Measurements from ENCODE around the gene SFMBT2. TPM values are rescaled to one million over a fixed set of nuclear protein-coding genes. Genes with fewer than 3 reads are reported as not detected.

SFMBT2 gene
- total RNA-seq, 1 experiment from 2014 or later = 7.4 TPM

DNA sequence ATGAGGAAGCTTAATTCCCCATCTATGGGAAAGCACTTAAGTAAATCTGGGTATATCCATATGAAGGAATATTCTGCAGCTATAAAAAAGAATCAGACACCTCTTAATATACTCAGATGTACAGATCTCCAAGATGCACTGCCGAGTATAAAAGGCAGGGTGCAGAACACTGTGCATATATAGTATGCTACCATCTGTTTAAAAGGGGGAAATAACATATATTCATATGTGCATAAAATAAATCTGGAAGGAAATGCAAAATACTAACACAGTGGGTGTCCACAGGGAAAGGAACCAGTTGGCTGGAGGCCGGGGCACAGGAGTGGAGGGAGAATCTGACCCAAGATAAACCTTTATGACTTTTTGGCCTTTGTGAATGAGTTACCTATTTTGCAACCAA is 201.4 kb downstream of the SFMBT2 start:
- no TSS peak for BruUV-seq (replicated peaks)
- Mint-ChIP-seq H3K4me3 (ENCODE audit: unreplicated experiment) (no peak overlapping the region), H3K36me3 (ENCODE audit: insufficient read depth, unreplicated experiment) (peaks cover 7% of the 10 kb centered on the region), H3K27me3 (ENCODE audit: insufficient read depth, unreplicated experiment) (no peaks in the 10 kb centered on the region), H3K4me1 (ENCODE audit: insufficient read depth, unreplicated experiment) (no peaks in the 10 kb centered on the region), H3K27ac (ENCODE audit: low read depth, unreplicated experiment) (no peak overlapping the region), H3K9me3 (ENCODE audit: unreplicated experiment) (no peaks in the 10 kb centered on the region)
- TF ChIP-seq, protein P1, sequence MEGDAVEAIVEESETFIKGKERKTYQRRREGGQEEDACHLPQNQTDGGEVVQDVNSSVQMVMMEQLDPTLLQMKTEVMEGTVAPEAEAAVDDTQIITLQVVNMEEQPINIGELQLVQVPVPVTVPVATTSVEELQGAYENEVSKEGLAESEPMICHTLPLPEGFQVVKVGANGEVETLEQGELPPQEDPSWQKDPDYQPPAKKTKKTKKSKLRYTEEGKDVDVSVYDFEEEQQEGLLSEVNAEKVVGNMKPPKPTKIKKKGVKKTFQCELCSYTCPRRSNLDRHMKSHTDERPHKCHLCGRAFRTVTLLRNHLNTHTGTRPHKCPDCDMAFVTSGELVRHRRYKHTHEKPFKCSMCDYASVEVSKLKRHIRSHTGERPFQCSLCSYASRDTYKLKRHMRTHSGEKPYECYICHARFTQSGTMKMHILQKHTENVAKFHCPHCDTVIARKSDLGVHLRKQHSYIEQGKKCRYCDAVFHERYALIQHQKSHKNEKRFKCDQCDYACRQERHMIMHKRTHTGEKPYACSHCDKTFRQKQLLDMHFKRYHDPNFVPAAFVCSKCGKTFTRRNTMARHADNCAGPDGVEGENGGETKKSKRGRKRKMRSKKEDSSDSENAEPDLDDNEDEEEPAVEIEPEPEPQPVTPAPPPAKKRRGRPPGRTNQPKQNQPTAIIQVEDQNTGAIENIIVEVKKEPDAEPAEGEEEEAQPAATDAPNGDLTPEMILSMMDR (IDR thresholded peaks at IDR 0.05; ENCODE audit: unreplicated experiment) = no peak
- no peak for DNase-seq (ENCODE audit: unreplicated experiment)
- ChIA-PET CTCF (no interaction called here), POLR2A (no interaction called here)
- intact Hi-C loops (cut with micrococcal nuclease) = no loop called here

DNA sequence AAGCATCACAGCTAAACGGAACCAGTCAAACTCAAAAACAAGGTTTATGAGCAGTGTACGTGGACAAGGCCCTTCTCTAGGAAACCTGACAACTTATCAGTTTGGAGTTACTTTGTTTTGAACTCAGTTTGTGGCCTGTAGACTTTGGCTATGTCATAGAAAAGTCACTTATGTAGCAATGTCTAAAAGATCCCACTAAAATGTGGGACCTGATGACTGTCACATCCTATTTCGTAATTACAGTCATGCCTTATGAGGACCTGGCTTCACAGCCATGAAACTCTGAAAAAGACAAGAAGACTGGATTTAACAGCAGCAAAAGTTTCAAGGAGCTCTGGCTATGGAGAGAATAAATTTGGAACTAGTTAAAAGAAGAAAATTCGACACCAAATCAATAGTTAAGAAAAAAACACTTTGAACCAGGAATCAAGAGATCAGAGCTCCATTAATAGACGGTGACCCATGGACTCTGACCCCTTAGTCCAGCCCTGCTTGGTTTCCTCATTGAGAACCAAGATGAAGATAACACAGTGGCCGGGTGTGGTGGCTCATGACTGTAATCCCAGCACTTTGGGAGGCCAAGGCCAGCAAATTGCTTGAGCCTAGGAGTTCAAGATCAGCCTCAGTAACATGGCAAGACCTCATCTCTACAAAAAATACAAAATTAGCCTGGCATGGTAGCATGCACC is 204.3 kb downstream of the SFMBT2 start:
- Mint-ChIP-seq H3K4me3 (ENCODE audit: unreplicated experiment) (no peak overlapping the region), H3K27ac (ENCODE audit: low read depth, unreplicated experiment) (no peak overlapping the region), H3K27me3 (ENCODE audit: insufficient read depth, unreplicated experiment) (no peaks in the 10 kb centered on the region), H3K9me3 (ENCODE audit: unreplicated experiment) (no peaks in the 10 kb centered on the region), H3K4me1 (ENCODE audit: insufficient read depth, unreplicated experiment) (no peaks in the 10 kb centered on the region), H3K36me3 (ENCODE audit: insufficient read depth, unreplicated experiment) (peaks cover 7% of the 10 kb centered on the region)
- intact Hi-C loops (cut with micrococcal nuclease) = no loop called here
- POLR2A ChIA-PET = no interaction called here
- no peak for DNase-seq (ENCODE audit: unreplicated experiment)
- no TSS peak for BruUV-seq (replicated peaks)
- CTCF ChIA-PET = interaction anchor here (0.6 to 1.0 kb wide), 2 partner anchors 25 to 54 kb away, joined by 3 to 4 read pairs; no protein-coding TSS in a partner anchor
- TF ChIP-seq, protein P1 (IDR thresholded peaks at IDR 0.05; ENCODE audit: unreplicated experiment) = no peak

- BruUV-seq (replicated peaks) = no TSS peak
- peaks cover 12% of the 10 kb centered on the region for H3K36me3 Mint-ChIP-seq (ENCODE audit: insufficient read depth, unreplicated experiment)
- H3K4me3 Mint-ChIP-seq (ENCODE audit: unreplicated experiment) = no peak overlapping the region
- TF ChIP-seq, protein P1 (IDR thresholded peaks at IDR 0.05; ENCODE audit: unreplicated experiment) = no peak
- intact Hi-C loops (cut with micrococcal nuclease) = no loop called here
- CTCF ChIA-PET = interaction anchor here (0.6 to 1.0 kb wide), 2 partner anchors 26 to 53 kb away, joined by 3 to 4 read pairs; no protein-coding TSS in a partner anchor
- no peaks in the 10 kb centered on the region for H3K4me1 Mint-ChIP-seq (ENCODE audit: insufficient read depth, unreplicated experiment)
- no peaks in the 10 kb centered on the region for H3K27me3 Mint-ChIP-seq (ENCODE audit: insufficient read depth, unreplicated experiment)
- H3K9me3 Mint-ChIP-seq (ENCODE audit: unreplicated experiment) = no peaks in the 10 kb centered on the region
- no peak overlapping the region for H3K27ac Mint-ChIP-seq (ENCODE audit: low read depth, unreplicated experiment)
- no peak for DNase-seq (ENCODE audit: unreplicated experiment)
- POLR2A ChIA-PET = no interaction called here
Measured at GRCh38 chr10:7205656-7206055, 205.2 kb downstream of the SFMBT2 start.

- H3K27ac Mint-ChIP-seq (ENCODE audit: low read depth, unreplicated experiment) = no peak overlapping the region
- H3K4me1 Mint-ChIP-seq (ENCODE audit: insufficient read depth, unreplicated experiment) = no peaks in the 10 kb centered on the region
- H3K36me3 Mint-ChIP-seq (ENCODE audit: insufficient read depth, unreplicated experiment) = peaks cover 19% of the 10 kb centered on the region
- ChIA-PET CTCF (no interaction called here), POLR2A (no interaction called here)
- TF ChIP-seq, protein P1 (IDR thresholded peaks at IDR 0.05; ENCODE audit: unreplicated experiment) = no peak
- no peak for DNase-seq (ENCODE audit: unreplicated experiment)
- no TSS peak for BruUV-seq (replicated peaks)
- no peak overlapping the region for H3K4me3 Mint-ChIP-seq (ENCODE audit: unreplicated experiment)
- intact Hi-C loops (cut with micrococcal nuclease) = no loop called here
- H3K9me3 Mint-ChIP-seq (ENCODE audit: unreplicated experiment) = no peaks in the 10 kb centered on the region
- no peaks in the 10 kb centered on the region for H3K27me3 Mint-ChIP-seq (ENCODE audit: insufficient read depth, unreplicated experiment)
Measured at GRCh38 chr10:7202793-7203355, 208.0 kb downstream of the SFMBT2 start.
